Upper lobe of right lung (tissue), 1 donor: ENCODE results near the gene STAT6. TPM values are rescaled to one million over a fixed set of nuclear protein-coding genes. Genes with fewer than 3 reads are reported as not detected.
A peak's percentile ranks its signal among the peaks of the same experiment; 100 is the strongest.

Experiments
- ATAC-seq: fragments of 200-7000 bp; cut with Tn5 transposase; one replicate; pipeline ENCODE4 v1.9.1; 2020; ENCODE audit warnings: mild to moderate bottlenecking, moderate library complexity
- DNase-seq: peaks from one replicate; pipeline ENCODE4 v3.0.0-alpha.2; 2020
- H3K27ac ChIP-seq: fragments of 200-600 bp; one replicate; pipeline ENCODE4 v1.8.0; 2022
- H3K27me3 ChIP-seq: fragments of 200-600 bp; one replicate; pipeline ENCODE4 v1.8.0; 2022; ENCODE audit warnings: mild to moderate bottlenecking
- H3K36me3 ChIP-seq: fragments of 200-600 bp; one replicate; pipeline ENCODE4 v1.8.0; 2022
- H3K4me1 ChIP-seq: fragments of 200-600 bp; one replicate; pipeline ENCODE4 v1.8.0; 2022
- H3K4me3 ChIP-seq: fragments of 200-600 bp; one replicate; pipeline ENCODE4 v1.8.0; 2022; ENCODE audit warnings: mild to moderate bottlenecking
- H3K9me3 ChIP-seq: fragments of 200-600 bp; one replicate; pipeline ENCODE4 v1.8.0; 2022
- intact Hi-C: fragments of 100-400 bp; cut with DNase I; formaldehyde crosslinking; loops from one replicate; pipeline ENCODE4 v1.11.0; 2022
- total RNA-seq: library from RNA; stranded (reverse); fragmentation: NEBNext Ultra II Directional; extraction: Animal tissue kit (Norgen Biotek cat#: 25700); gene quantifications from one replicate; pipeline ENCODE4 v1.2.1, GENCODE V29; 2021
- TF ChIP-seq, protein P1 (sequence below): fragments of 200-600 bp; IDR thresholded peaks from one replicate; pipeline ENCODE4 v1.8.0; 2022; ENCODE audit warnings: antibody characterized with exemption
- donor health status: DM: no; HTN: yes; CAD: no; lungs with severe emphysema.

The STAT6 gene
- total RNA-seq, 1 donor from 2014 or later: 230 TPM

DNA sequence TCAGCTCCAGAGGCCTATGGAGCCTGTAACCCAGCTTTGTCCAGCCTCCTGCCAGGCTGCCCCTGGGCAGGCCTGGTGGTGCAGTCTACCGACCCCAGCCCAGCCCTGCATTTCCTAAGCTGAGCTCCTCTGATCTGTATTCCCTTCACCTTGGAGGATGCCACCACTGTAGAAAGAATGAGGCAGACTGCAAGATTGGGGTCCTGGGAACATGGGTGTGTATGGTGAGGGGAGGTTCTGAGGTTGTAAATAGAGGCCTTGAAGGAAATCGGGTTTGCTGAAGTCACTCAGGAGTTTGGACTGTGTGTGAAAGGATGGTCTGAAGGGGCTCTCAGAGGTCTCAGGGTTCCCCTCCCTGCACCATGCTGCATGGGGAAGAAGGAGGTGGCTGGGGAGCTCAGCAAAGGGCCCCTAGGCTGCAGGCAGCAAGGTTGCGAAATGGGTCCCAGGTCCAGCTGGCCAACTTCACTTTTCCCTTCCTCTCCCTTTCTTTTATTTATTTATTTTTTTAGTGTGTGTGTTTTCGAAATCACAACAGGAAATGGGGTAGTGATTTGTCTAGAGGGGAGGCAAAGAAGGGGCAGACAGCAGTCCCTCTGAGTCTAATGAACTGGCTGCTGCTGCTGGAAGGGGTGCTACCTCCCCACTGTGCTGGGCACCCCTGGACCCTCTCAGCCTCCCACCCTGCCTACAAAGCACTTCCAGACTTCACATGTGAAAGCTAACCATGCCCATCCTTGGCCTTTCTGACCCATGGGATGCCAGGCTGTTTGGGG is 37.5 kb upstream of the STAT6 start:
- no peaks in the 10 kb centered on the region for H3K9me3 ChIP-seq
- H3K27me3 ChIP-seq: no peaks in the 10 kb centered on the region
- H3K4me1 ChIP-seq: peaks cover 74% of the 10 kb centered on the region
- DNase-seq (peak; percentile 80), ATAC-seq (peak; percentile 58)
- TF ChIP-seq, protein P1, sequence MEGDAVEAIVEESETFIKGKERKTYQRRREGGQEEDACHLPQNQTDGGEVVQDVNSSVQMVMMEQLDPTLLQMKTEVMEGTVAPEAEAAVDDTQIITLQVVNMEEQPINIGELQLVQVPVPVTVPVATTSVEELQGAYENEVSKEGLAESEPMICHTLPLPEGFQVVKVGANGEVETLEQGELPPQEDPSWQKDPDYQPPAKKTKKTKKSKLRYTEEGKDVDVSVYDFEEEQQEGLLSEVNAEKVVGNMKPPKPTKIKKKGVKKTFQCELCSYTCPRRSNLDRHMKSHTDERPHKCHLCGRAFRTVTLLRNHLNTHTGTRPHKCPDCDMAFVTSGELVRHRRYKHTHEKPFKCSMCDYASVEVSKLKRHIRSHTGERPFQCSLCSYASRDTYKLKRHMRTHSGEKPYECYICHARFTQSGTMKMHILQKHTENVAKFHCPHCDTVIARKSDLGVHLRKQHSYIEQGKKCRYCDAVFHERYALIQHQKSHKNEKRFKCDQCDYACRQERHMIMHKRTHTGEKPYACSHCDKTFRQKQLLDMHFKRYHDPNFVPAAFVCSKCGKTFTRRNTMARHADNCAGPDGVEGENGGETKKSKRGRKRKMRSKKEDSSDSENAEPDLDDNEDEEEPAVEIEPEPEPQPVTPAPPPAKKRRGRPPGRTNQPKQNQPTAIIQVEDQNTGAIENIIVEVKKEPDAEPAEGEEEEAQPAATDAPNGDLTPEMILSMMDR: no peak
- H3K27ac ChIP-seq: peak overlapping the region; percentile 77
- no peak overlapping the region for H3K4me3 ChIP-seq
- H3K36me3 ChIP-seq: peaks cover 30% of the 10 kb centered on the region
- intact Hi-C loops: no loop called here

DNA sequence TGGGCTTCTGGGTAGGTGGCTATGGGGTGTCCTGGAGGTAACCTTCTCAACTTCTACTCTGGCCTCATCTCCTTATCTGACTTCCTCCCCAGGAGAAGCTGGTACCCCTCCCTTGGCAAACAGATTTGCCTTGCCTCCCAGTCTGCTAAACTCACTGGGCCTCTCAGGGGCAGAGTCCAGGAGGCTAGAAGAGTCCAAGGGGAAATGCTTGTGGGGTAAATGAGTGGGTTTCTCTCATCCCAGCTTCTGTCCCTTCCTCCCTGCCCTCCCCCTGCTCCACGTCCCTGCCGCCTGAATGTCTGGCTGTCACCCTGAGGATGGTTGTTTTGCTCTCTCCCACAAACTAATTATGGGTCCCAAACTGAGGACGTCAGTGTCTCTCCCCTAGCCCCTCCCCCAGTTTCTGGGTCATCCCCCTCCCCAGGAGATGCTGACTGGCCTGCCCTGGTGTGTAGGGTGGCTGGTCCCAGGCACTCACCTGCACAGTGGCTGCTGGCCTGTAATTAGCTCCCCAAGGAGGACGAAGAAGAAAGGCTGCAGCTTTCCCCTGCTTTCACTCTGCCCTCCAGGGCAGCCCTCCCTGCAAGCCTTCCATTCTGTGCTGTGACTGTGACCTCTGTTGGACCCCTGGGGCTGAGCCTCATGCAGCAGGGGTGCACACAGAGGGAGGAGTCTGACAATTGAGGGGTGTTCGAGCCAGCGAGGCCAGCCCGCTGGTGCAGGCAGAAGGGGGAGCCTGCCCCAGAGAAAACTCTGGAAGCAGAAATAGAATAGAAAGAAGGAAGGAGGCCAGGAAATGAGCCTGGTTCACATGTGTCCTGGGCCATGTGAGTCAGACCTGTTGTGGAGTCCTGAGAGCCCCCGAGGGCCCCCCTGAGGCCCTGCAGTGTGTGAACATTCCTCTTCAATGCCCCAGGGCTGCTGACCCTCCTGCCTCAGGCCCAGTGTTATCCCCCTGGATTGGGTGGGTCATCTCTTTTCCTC is 36.1 kb upstream of the STAT6 start, which contains the start of gene LRP1-AS:
Gene LRP1-AS (minus strand): TSS at position 659 of the 984 bp plus-strand sequence.
- peaks cover 60% of the 10 kb centered on the region for H3K4me1 ChIP-seq
- H3K9me3 ChIP-seq: no peaks in the 10 kb centered on the region
- ATAC-seq (no peak), DNase-seq (no peak)
- no peak within 1 kb of the TSS for H3K4me3 ChIP-seq
- TF ChIP-seq, protein P1: no peak
- peaks cover 42% of the 10 kb centered on the region for H3K36me3 ChIP-seq
- no peaks in the 10 kb centered on the region for H3K27me3 ChIP-seq
- intact Hi-C loops: no loop called here
- H3K27ac ChIP-seq: peak within 1 kb of the TSS; percentile 77

DNA sequence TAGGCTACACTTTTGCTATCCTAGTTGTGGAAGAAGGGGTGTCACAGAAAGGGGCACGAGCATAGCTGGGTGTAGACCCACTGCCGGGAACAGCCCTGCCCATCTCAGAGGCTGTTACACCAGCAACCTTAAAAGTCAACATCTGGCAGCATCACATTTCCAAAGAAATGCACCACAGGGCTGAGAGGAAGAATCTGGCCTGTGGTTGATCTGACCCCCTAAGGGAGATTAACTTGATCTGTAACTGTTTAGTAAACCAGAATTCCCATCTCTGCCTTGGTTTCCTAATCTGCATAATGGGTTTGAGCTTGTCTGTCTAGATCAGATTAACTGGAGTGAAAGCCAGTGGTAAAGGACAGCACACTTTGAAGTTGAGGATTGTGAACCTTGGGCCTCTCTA is 34.9 kb upstream of the STAT6 start:
- intact Hi-C loops: no loop called here
- Histone ChIP-seq H3K4me1 (peaks cover 56% of the 10 kb centered on the region), H3K4me3 (no peak overlapping the region), H3K27ac (peak overlapping the region; percentile 58), H3K9me3 (no peaks in the 10 kb centered on the region), H3K36me3 (peaks cover 54% of the 10 kb centered on the region), H3K27me3 (no peaks in the 10 kb centered on the region)
- ATAC-seq (no peak), DNase-seq (no peak)
- TF ChIP-seq, protein P1: no peak

DNA sequence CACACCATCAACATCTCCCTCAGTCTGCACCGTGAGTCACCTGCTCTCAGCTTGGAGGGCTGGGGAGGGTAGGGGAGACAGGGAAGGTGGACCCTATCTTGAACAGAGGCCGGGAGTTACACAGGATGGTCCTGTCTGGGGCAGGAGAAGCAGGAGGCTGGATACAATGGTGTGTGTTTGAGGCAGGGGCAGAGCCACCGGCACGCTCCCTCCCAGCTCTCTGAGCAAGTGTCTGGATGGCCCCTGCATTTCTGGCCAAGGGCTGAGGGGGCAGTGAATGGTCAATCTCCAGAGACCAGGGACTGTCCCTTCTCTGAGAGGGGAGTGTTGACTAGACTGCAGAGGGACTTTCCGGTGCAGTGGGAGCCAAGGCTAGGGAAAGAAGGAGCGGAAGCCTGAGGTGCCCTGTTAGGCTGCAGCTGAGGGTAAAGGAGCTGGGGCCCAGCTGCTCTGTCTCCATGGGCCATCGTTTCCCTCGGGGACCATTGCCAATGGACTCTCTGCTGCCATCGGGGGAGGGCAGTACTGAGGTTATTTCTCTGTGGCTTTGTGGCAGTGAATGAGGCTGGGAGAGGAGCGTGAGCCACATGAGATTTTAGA is 34.4 kb upstream of the STAT6 start:
- no peak for ATAC-seq
- DNase-seq: no peak
- Histone ChIP-seq H3K4me1 (peaks cover 50% of the 10 kb centered on the region), H3K27ac (peak overlapping the region; percentile 58), H3K36me3 (peaks cover 59% of the 10 kb centered on the region), H3K9me3 (no peaks in the 10 kb centered on the region), H3K27me3 (no peaks in the 10 kb centered on the region), H3K4me3 (no peak overlapping the region)
- intact Hi-C loops: no loop called here
- TF ChIP-seq, protein P1: peak; percentile 8

DNA sequence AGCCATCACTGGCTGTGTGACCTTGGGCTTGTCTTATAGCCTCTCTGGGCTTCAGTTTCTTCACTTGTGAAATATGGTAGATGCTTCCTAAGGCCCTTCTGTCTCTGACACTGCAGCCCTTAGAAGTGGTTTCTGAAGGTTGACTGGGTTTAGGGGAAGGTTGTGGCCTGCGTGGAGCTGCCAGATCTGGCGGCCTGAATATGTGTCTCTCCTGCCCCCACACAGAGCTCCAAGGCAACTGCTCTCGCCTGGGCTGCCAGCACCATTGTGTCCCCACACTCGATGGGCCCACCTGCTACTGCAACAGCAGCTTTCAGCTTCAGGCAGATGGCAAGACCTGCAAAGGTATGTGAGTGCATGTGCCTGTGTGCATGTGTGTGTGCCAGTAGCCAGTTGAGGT is 32.3 kb upstream of the STAT6 start:
- Histone ChIP-seq H3K9me3 (no peaks in the 10 kb centered on the region), H3K27me3 (no peaks in the 10 kb centered on the region), H3K27ac (no peak overlapping the region), H3K4me3 (no peak overlapping the region), H3K4me1 (peaks cover 45% of the 10 kb centered on the region), H3K36me3 (peaks cover 63% of the 10 kb centered on the region)
- no peak for ATAC-seq
- intact Hi-C loops: no loop called here
- TF ChIP-seq, protein P1: no peak
- DNase-seq: no peak
